H7 (cell line): ENCODE measurements around the gene OSTC. TPM values are rescaled to one million over a fixed set of nuclear protein-coding genes. Genes with fewer than 3 reads are reported as not detected.

Experiments
- DNase-seq: peaks from one replicate; pipeline ENCODE4 v3.0.0; 2012
- H3K27me3 ChIP-seq: 2 replicates; pipeline ENCODE4 v1.6.0; 2011; ENCODE audit warnings: mild to moderate bottlenecking, low read length; ENCODE audit not compliant: control insufficient read depth, insufficient read depth
- H3K36me3 ChIP-seq: replicated peaks from 2 replicates; pipeline ENCODE4 v1.5.1; 2011; ENCODE audit warnings: low read length; ENCODE audit not compliant: control insufficient read depth, insufficient read depth
- H3K4me3 ChIP-seq: 2 replicates; pipeline ENCODE4 v1.5.1; 2011; ENCODE audit warnings: low read depth, mild to moderate bottlenecking, control low read depth, low read length, moderate library complexity; ENCODE audit not compliant: insufficient read depth
- total RNA-seq: library from RNA; depleted of rRNA; stranded (reverse); fragments of >200 nt; shearing (Covaris generic); gene quantifications from 2 replicates; pipeline ENCODE4 v1.2.3, GENCODE V29; 2014

Gene OSTC
- total RNA-seq, 1 experiment from 2014 or later: 183 TPM

GRCh38 chr4:108624263-108625056, 25.9 kb upstream of the OSTC start:
- Histone ChIP-seq H3K36me3 (peaks cover 39% of the 10 kb centered on the region), H3K27me3 (no peaks in the 10 kb centered on the region), H3K4me3 (no peak overlapping the region)
- no peak for DNase-seq

- peaks cover 46% of the 10 kb centered on the region for H3K36me3 ChIP-seq
- H3K27me3 ChIP-seq: no peaks in the 10 kb centered on the region
- H3K4me3 ChIP-seq: no peak overlapping the region
- no peak for DNase-seq
Observed at GRCh38 chr4:108626056-108626455, 24.3 kb upstream of the OSTC start.

- Histone ChIP-seq H3K36me3 (peaks cover 45% of the 10 kb centered on the region), H3K4me3 (no peak overlapping the region), H3K27me3 (no peaks in the 10 kb centered on the region)
- DNase-seq: no peak
Observed at GRCh38 chr4:108628411-108628810, 22.0 kb upstream of the OSTC start.

GRCh38 chr4:108635070-108635655, 15.2 kb upstream of the OSTC start:
- peaks cover 14% of the 10 kb centered on the region for H3K36me3 ChIP-seq
- peak; percentile 16 for DNase-seq

GRCh38 chr4:108636246-108636645, 14.2 kb upstream of the OSTC start:
- H3K27me3 ChIP-seq: no peaks in the 10 kb centered on the region
- peaks cover 12% of the 10 kb centered on the region for H3K36me3 ChIP-seq
- no peak overlapping the region for H3K4me3 ChIP-seq
- no peak for DNase-seq

More at GRCh38 chr4:108635070-108635655, 15.2 kb upstream of the OSTC start:
- H3K27me3 ChIP-seq: no peaks in the 10 kb centered on the region
- H3K4me3 ChIP-seq: no peak overlapping the region

- Histone ChIP-seq H3K27me3 (no peaks in the 10 kb centered on the region), H3K36me3 (peaks cover 5% of the 10 kb centered on the region), H3K4me3 (no peak overlapping the region)
- no peak for DNase-seq
Observed at GRCh38 chr4:108637856-108638255, 12.5 kb upstream of the OSTC start.

GRCh38 chr4:108644237-108644636, 6.2 kb upstream of the OSTC start:
- Histone ChIP-seq H3K27me3 (no peaks in the 10 kb centered on the region), H3K4me3 (no peak overlapping the region), H3K36me3 (no peaks in the 10 kb centered on the region)
- no peak for DNase-seq

- no peak overlapping the region for H3K4me3 ChIP-seq
- no peaks in the 10 kb centered on the region for H3K36me3 ChIP-seq
- no peak for DNase-seq
- no peaks in the 10 kb centered on the region for H3K27me3 ChIP-seq
Observed at GRCh38 chr4:108646706-108647105, 3.7 kb upstream of the OSTC start.

GRCh38 chr4:108649863-108650211, 562 bp upstream of the OSTC start:
- DNase-seq: no peak
- Histone ChIP-seq H3K27me3 (no peaks in the 10 kb centered on the region), H3K4me3 (peak overlapping the region; percentile 36), H3K36me3 (no peaks in the 10 kb centered on the region)

- DNase-seq: no peak
- H3K4me3 ChIP-seq: peak overlapping the region; percentile 87
- no peaks in the 10 kb centered on the region for H3K36me3 ChIP-seq
- no peaks in the 10 kb centered on the region for H3K27me3 ChIP-seq
Observed at GRCh38 chr4:108651014-108651791, 804 bp downstream of the OSTC start.

GRCh38 chr4:108662629-108663028, 12.2 kb downstream of the OSTC start:
- peaks cover 13% of the 10 kb centered on the region for H3K36me3 ChIP-seq
- no peaks in the 10 kb centered on the region for H3K27me3 ChIP-seq
- no peak overlapping the region for H3K4me3 ChIP-seq
- DNase-seq: no peak

GRCh38 chr4:108674356-108674977, 24.1 kb downstream of the OSTC start:
- Histone ChIP-seq H3K27me3 (no peaks in the 10 kb centered on the region), H3K36me3 (no peaks in the 10 kb centered on the region), H3K4me3 (no peak overlapping the region)
- DNase-seq: no peak

GRCh38 chr4:108681321-108681809, 31.0 kb downstream of the OSTC start:
- Histone ChIP-seq H3K36me3 (no peaks in the 10 kb centered on the region), H3K4me3 (no peak overlapping the region), H3K27me3 (no peaks in the 10 kb centered on the region)
- DNase-seq: no peak

GRCh38 chr4:108683479-108683878, 33.1 kb downstream of the OSTC start:
- Histone ChIP-seq H3K4me3 (no peak overlapping the region), H3K36me3 (no peaks in the 10 kb centered on the region), H3K27me3 (no peaks in the 10 kb centered on the region)
- DNase-seq: peak; percentile 24
